HepG2 (cell line): ENCODE data around the gene INO80C. TPM values are rescaled to one million over a fixed set of nuclear protein-coding genes. Genes with fewer than 3 reads are reported as not detected.

Experiments
- ATAC-seq: fragments of 200-7000 bp; cut with Tn5 transposase; 3 replicates; pipeline ENCODE4 v1.9.1; 2020; ENCODE audit warnings: mild to moderate bottlenecking, moderate library complexity
- BruUV-seq: library from RNA; stranded (reverse); fragments of 400-500 nt; replicated peaks from 2 replicates; lab custom pipeline; 2021; lab: Mats Ljungman, UMichigan
- CTCF ChIA-PET: fragments of 300-600 bp; formaldehyde crosslinking; extraction: SDS; loops from one replicate; lab custom pipeline; 2021; ENCODE audit warnings: low total read pairs, inconsistent platforms, low intra/inter-chr PET ratio; lab: Yijun Ruan, JAX
- POLR2A ChIA-PET: fragments of 350-600 bp; sonication (Branson Sonifier 250); formaldehyde crosslinking; loops from one replicate; lab custom pipeline; 2020; ENCODE audit warnings: antibody characterized with exemption, inconsistent platforms; lab: Yijun Ruan, JAX
- DNase-seq: peaks from one replicate; pipeline ENCODE4 v3.0.0-alpha.2; 2015; ENCODE audit warnings: low spot score
- FAIRE-seq: peaks from 3 replicates; lab custom pipeline; 2011; peaks lifted over from hg19 to GRCh38; lab: Jason Lieb, UNC
- H2AFZ ChIP-seq: one replicate; pipeline ENCODE4 v1.6.1; 2011; ENCODE audit warnings: low read length, inconsistent platforms
- H3K27ac ChIP-seq: fragments of 300-600 bp; 3 replicates; pipeline ENCODE4 v1.8.0; 2011; ENCODE audit warnings: mixed run types, mild to moderate bottlenecking, mixed read lengths, low read length, inconsistent platforms; ENCODE audit not compliant: insufficient read depth; ENCODE audit errors: extremely low read length
- H3K27me3 ChIP-seq, 2 experiments: fragments of 200-600 bp in 1 of 2; 2 replicates in 1 of 2; 3 replicates in 1 of 2; pipeline versions ENCODE4 v1.6.0 to v1.8.0; 2011; ENCODE audit warnings: low read length in 2 of 2, mild to moderate bottlenecking in 2 of 2, moderate library complexity in 2 of 2, inconsistent platforms in 1 of 2; ENCODE audit not compliant: insufficient read depth in 2 of 2, control insufficient read depth in 1 of 2
- H3K36me3 ChIP-seq, 2 experiments: fragments of 200-600 bp in 1 of 2; replicated peaks in 1 of 2; 2 replicates in 1 of 2; 3 replicates in 1 of 2; pipeline versions ENCODE4 v1.5.1 to v1.8.0; 2011; ENCODE audit warnings: low read length in 2 of 2, inconsistent platforms in 1 of 2; ENCODE audit not compliant: insufficient read depth in 2 of 2, control insufficient read depth in 1 of 2
- H3K4me1 ChIP-seq: 2 replicates; pipeline ENCODE4 v1.5.1; 2012; ENCODE audit warnings: low read length, inconsistent platforms; ENCODE audit not compliant: insufficient read depth
- H3K4me2 ChIP-seq: 2 replicates; pipeline ENCODE4 v1.6.0; 2011; ENCODE audit warnings: low read depth, low read length, inconsistent platforms
- H3K4me3 ChIP-seq, 3 experiments: fragments of 200-600 bp in 1 of 3; sonication (generic), shearing (Covaris generic) in 1 of 3; replicated peaks in 1 of 3; 2 replicates each; pipeline ENCODE4 v1.5.1; 2011 to 2016; ENCODE audit warnings: low read length in 3 of 3, inconsistent platforms in 2 of 3, low read depth in 2 of 3, mild to moderate bottlenecking in 2 of 3, control low read depth in 1 of 3, mixed read lengths in 1 of 3; ENCODE audit not compliant: insufficient read depth in 1 of 3
- H3K79me2 ChIP-seq: one replicate; pipeline ENCODE4 v1.6.1; 2011; ENCODE audit warnings: low read length, inconsistent platforms; ENCODE audit not compliant: insufficient read depth
- H3K9ac ChIP-seq: 2 replicates; pipeline ENCODE4 v1.6.0; 2011; ENCODE audit warnings: mild to moderate bottlenecking, low read depth, low read length, inconsistent platforms; ENCODE audit not compliant: insufficient read depth
- H3K9me3 ChIP-seq: 2 replicates; pipeline ENCODE4 v1.5.1; 2012; ENCODE audit warnings: mild to moderate bottlenecking, low read length
- H4K20me1 ChIP-seq: 2 replicates; pipeline ENCODE4 v1.6.0; 2011; ENCODE audit warnings: inconsistent platforms, mild to moderate bottlenecking, low read length, moderate library complexity; ENCODE audit not compliant: insufficient read depth
- ATF6 ChIP-seq: sonication (generic); formaldehyde crosslinking; conservative IDR thresholded peaks from 2 replicates; pipeline ENCODE4 v1.4.0; 2020; ENCODE audit warnings: missing genetic modification reagents
- DBP ChIP-seq: sonication (generic); formaldehyde crosslinking; IDR thresholded peaks from 2 replicates; pipeline ENCODE4 v1.4.0; 2020; ENCODE audit warnings: missing genetic modification reagents; ENCODE audit errors: not compliant biosample characterization
- FOXP4 ChIP-seq: sonication (generic); formaldehyde crosslinking; IDR thresholded peaks from 2 replicates; pipeline ENCODE4 v1.4.0; 2020; ENCODE audit warnings: missing genetic modification reagents
- KAT2B ChIP-seq: fragments of 150-350 bp; IDR thresholded peaks from 2 replicates; pipeline ENCODE4 v1.6.1; 2014; ENCODE audit warnings: low read depth, low read length, borderline replicate concordance
- MAFF ChIP-seq: IDR thresholded peaks from 2 replicates; pipeline ENCODE4 v1.6.1; 2011; ENCODE audit warnings: low read depth, low read length, improper control_type of control experiment
- MAFK ChIP-seq, 2 experiments: IDR thresholded peaks in 1 of 2; conservative IDR thresholded peaks in 1 of 2; 2 replicates each; pipeline ENCODE4 v1.6.1; 2011; ENCODE audit warnings: improper control_type of control experiment in 2 of 2, low read length in 2 of 2
- STAG1 ChIP-seq: sonication (generic); formaldehyde crosslinking; IDR thresholded peaks from 2 replicates; pipeline ENCODE4 v1.4.0; 2020; ENCODE audit warnings: missing genetic modification reagents
- THRA ChIP-seq: sonication (generic); formaldehyde crosslinking; IDR thresholded peaks from 2 replicates; pipeline ENCODE4 v1.4.0; 2020; ENCODE audit warnings: missing genetic modification reagents, borderline replicate concordance
- XRCC5 ChIP-seq: fragments of 200-400 bp; formaldehyde crosslinking; optimal IDR thresholded peaks from 2 replicates; pipeline ENCODE3; 2017; ENCODE audit warnings: mild to moderate bottlenecking, low read length
- ZNF83 ChIP-seq: sonication (generic); formaldehyde crosslinking; IDR thresholded peaks from 2 replicates; pipeline ENCODE4 v1.4.0; 2020; ENCODE audit warnings: missing genetic modification reagents, mild to moderate bottlenecking, borderline replicate concordance
- ZSCAN29 ChIP-seq: sonication (generic); formaldehyde crosslinking; conservative IDR thresholded peaks from 2 replicates; pipeline ENCODE4 v1.4.0; 2020; ENCODE audit warnings: mild to moderate bottlenecking, missing genetic modification reagents
- WGBS: methylation state at CpG from one replicate; pipeline ENCODE4 v1.1.6; 2017; ENCODE audit warnings: low lambda C conversion rate; 5-methylcytosine and 5-hydroxymethylcytosine counted together
- in situ Hi-C: cut with HindIII; loops from 2 replicates; pipeline ENCODE4 v1.10.0; 2017; ENCODE audit warnings: low pct_unique_long_range_greater_than_20kb; ENCODE audit not compliant: extremely low pct_ligation_motif_present
- intact Hi-C: fragments of 100-400 bp; cut with micrococcal nuclease; formaldehyde crosslinking; loops from one replicate; pipeline ENCODE4 v1.10.0; 2022; ENCODE audit not compliant: unreplicated experiment
- polyA plus RNA-seq, 8 experiments: library from polyadenylated mRNA; depleted of rRNA in 3 of 8; stranded (reverse) in 7 of 8; unstranded in 1 of 8; fragments of >200 nt; fragmentation: Illumina TruSeq in 4 of 8; extraction: Trizol in 4 of 8; gene quantifications; 2 replicates each; pipeline versions ENCODE4 v1.2.1 to v1.2.3, GENCODE V29; 2011 to 2016; ENCODE audit warnings: low read depth in 4 of 8, missing spikeins in 1 of 8, mixed read lengths in 1 of 8; ENCODE audit not compliant: insufficient read depth in 1 of 8
- total RNA-seq, 5 experiments: library from RNA; depleted of rRNA; stranded (reverse); fragments of >200 nt; fragmentation: Illumina TruSeq; extraction: Trizol; gene quantifications; 2 replicates each; pipeline ENCODE4 v1.2.3, GENCODE V29; 2016; ENCODE audit warnings: low read depth in 1 of 5

Gene INO80C
- total and polyA plus RNA-seq, 2 of the 13 experiments (the other 11 are each of a cell fraction or from before 2014, with no cell fraction given): 8.2 to 15.4 TPM

GRCh38 chr18:35502052-35502451, 4.3 kb upstream of the INO80C start:
- no TSS peak for BruUV-seq
- H4K20me1 ChIP-seq: no peaks in the 10 kb centered on the region
- ATAC-seq (no peak), DNase-seq (no peak), FAIRE-seq (no peak)
- H3K9me3 ChIP-seq: no peaks in the 10 kb centered on the region
- no peak for TF ChIP-seq ATF6 (CRISPR knock-in tag)
- TF ChIP-seq ZNF83: no peak
- TF ChIP-seq MAFF: peak; percentile 39; the same call in 1 of the 2 replicates
- peak; percentile 16 to 64; a peak in 2 of 4 replicates for TF ChIP-seq MAFK (conservative IDR thresholded peaks at IDR 0.05 in 1 of 2, IDR thresholded peaks at IDR 0.05 in 1 of 2; ENCODE audit: low read length in 2 of 2)
- no peaks in the 10 kb centered on the region for H3K36me3 ChIP-seq
- H3K4me2 ChIP-seq: 0 out of 2 replicates have a peak overlapping the region, but pooled peaks have one; percentile 69
- peaks cover 72% of the 10 kb centered on the region for H3K4me1 ChIP-seq
- no peak overlapping the region for H3K9ac ChIP-seq
- no peak overlapping the region for H3K4me3 ChIP-seq
- ChIA-PET CTCF (no interaction called here), POLR2A (interaction anchor here (0.6 kb wide), 1 partner anchor 101 kb away, joined by 3 read pairs; no protein-coding TSS in a partner anchor)
- in situ Hi-C loops (no loop called here), intact Hi-C loops (no loop called here)
- 86% methylated on average over 3 of the region's 3 CpGs for WGBS
- no peak overlapping the region for H3K27ac ChIP-seq
- H3K27me3 ChIP-seq: no peaks in the 10 kb centered on the region; a peak in 1 of 5 replicates
- no peak overlapping the region for H2AFZ ChIP-seq
- peaks cover 2% of the 10 kb centered on the region for H3K79me2 ChIP-seq

GRCh38 chr18:35501369-35501768, 3.6 kb upstream of the INO80C start:
- H3K4me1 ChIP-seq: peaks cover 72% of the 10 kb centered on the region
- WGBS: 15% methylated on average over 7 of the region's 7 CpGs
- POLR2A ChIA-PET: interaction anchor here (0.6 kb wide), 1 partner anchor 101 kb away, joined by 3 read pairs; no protein-coding TSS in a partner anchor
- no peaks in the 10 kb centered on the region; a peak in 1 of 5 replicates for H3K27me3 ChIP-seq
- intact Hi-C loops: no loop called here
- H3K9ac ChIP-seq: 0 out of 2 replicates have a peak overlapping the region, but pooled peaks have one; percentile 34
- CTCF ChIA-PET: no interaction called here
- no peaks in the 10 kb centered on the region for H4K20me1 ChIP-seq
- no peaks in the 10 kb centered on the region for H3K36me3 ChIP-seq
- peak; percentile 56 for DNase-seq
- in situ Hi-C loops: no loop called here
- peak; percentile 43 for ATAC-seq
- BruUV-seq: no TSS peak
- H3K79me2 ChIP-seq: peaks cover 9% of the 10 kb centered on the region
- peak overlapping the region; percentile 82 for H2AFZ ChIP-seq
- peak overlapping the region; percentile 1 for H3K27ac ChIP-seq
- H3K4me3 ChIP-seq: peak overlapping the region; percentile 14 to 30 (median 17); a peak in 4 of 6 replicates
- no peaks in the 10 kb centered on the region for H3K9me3 ChIP-seq
- FAIRE-seq: no peak
- H3K4me2 ChIP-seq: peak overlapping the region; percentile 69
- no peak for TF ChIP-seq STAG1 (CRISPR knock-in tag)
- no peak for TF ChIP-seq KAT2B
- no peak for TF ChIP-seq DBP (CRISPR knock-in tag)
- TF ChIP-seq XRCC5: no peak
- TF ChIP-seq MAFK (conservative IDR thresholded peaks at IDR 0.05 in 1 of 2, IDR thresholded peaks at IDR 0.05 in 1 of 2; ENCODE audit: low read length in 2 of 2): no peak
- TF ChIP-seq ZSCAN29 (CRISPR knock-in tag): peak; percentile 78; the same call in 1 of the 2 replicates
- no peak for TF ChIP-seq THRA (CRISPR knock-in tag)
- no peak for TF ChIP-seq FOXP4 (CRISPR knock-in tag)
